ENCODE data around the gene TPBGL. TPM values are rescaled to one million over a fixed set of nuclear protein-coding genes. Genes with fewer than 3 reads are reported as not detected.

Gene TPBGL
- total RNA-seq, 4 donors from 2014 or later, result 0.29 to 2.8 (median 1.0) TPM; not detected in 1

GRCh38 chr11:75283391-75283931, 42.9 kb downstream of the TPBGL start:
- Histone ChIP-seq H3K36me3 (no peaks in the 10 kb centered on the region), H3K27ac (no peak overlapping the region), H3K9me3 (no peaks in the 10 kb centered on the region), H3K4me1 (peaks cover 0 to 4% of the 10 kb centered on the region in 2 donors), H3K27me3 (no peaks in the 10 kb centered on the region), H3K4me3 (no peak overlapping the region)
- intact Hi-C loops (cut with DNase I; ENCODE audit: low total_unique reads), result loop anchor here (10.0 kb wide), 1 partner anchor 251 kb away; no protein-coding TSS in a partner anchor
- no peak for DNase-seq
- TF ChIP-seq CTCF (IDR thresholded peaks at IDR 0.05) (no peak), POLR2A (IDR thresholded peaks at IDR 0.05) (no peak)

- intact Hi-C loops (cut with DNase I; ENCODE audit: low total_unique reads), result loop anchor here (10.0 kb wide), 1 partner anchor 249 kb away; no protein-coding TSS in a partner anchor
- Histone ChIP-seq H3K4me3 (no peak overlapping the region), H3K9me3 (no peaks in the 10 kb centered on the region), H3K4me1 (no peaks in the 10 kb centered on the region), H3K36me3 (no peaks in the 10 kb centered on the region), H3K27ac (no peak overlapping the region), H3K27me3 (no peaks in the 10 kb centered on the region)
- TF ChIP-seq POLR2A (IDR thresholded peaks at IDR 0.05) (no peak), CTCF (IDR thresholded peaks at IDR 0.05) (no peak)
- no peak for DNase-seq
Measured at GRCh38 chr11:75285776-75286360, 45.3 kb downstream of the TPBGL start.

- Histone ChIP-seq H3K27ac (no peak overlapping the region), H3K4me1 (no peaks in the 10 kb centered on the region), H3K9me3 (no peaks in the 10 kb centered on the region), H3K36me3 (no peaks in the 10 kb centered on the region), H3K27me3 (no peaks in the 10 kb centered on the region), H3K4me3 (no peak overlapping the region)
- intact Hi-C loops (cut with DNase I; ENCODE audit: low total_unique reads), result loop anchor here (10.0 kb wide), 1 partner anchor 248 kb away; no protein-coding TSS in a partner anchor
- TF ChIP-seq CTCF (IDR thresholded peaks at IDR 0.05) (no peak), POLR2A (IDR thresholded peaks at IDR 0.05) (no peak)
- no peak for DNase-seq
Measured at GRCh38 chr11:75286826-75287465, 46.4 kb downstream of the TPBGL start.

GRCh38 chr11:75287579-75287978, 47.0 kb downstream of the TPBGL start:
- Histone ChIP-seq H3K4me1 (no peaks in the 10 kb centered on the region), H3K36me3 (no peaks in the 10 kb centered on the region), H3K9me3 (no peaks in the 10 kb centered on the region), H3K27ac (no peak overlapping the region), H3K27me3 (no peaks in the 10 kb centered on the region), H3K4me3 (no peak overlapping the region)
- no peak for TF ChIP-seq CTCF (IDR thresholded peaks at IDR 0.05)
- no peak for DNase-seq
- intact Hi-C loops (cut with DNase I; ENCODE audit: low total_unique reads), result loop anchor here (10.0 kb wide), 1 partner anchor 247 kb away; no protein-coding TSS in a partner anchor

- no peaks in the 10 kb centered on the region for H3K27me3 ChIP-seq
- H3K27ac ChIP-seq, result no peak overlapping the region
- H3K4me1 ChIP-seq, result no peaks in the 10 kb centered on the region
- H3K9me3 ChIP-seq, result no peaks in the 10 kb centered on the region
- H3K4me3 ChIP-seq, result no peak overlapping the region
- TF ChIP-seq CTCF (IDR thresholded peaks at IDR 0.05) (no peak), POLR2A (IDR thresholded peaks at IDR 0.05) (no peak)
- DNase-seq, result no peak
- intact Hi-C loops (cut with DNase I; ENCODE audit: low total_unique reads), result loop anchor here (10.0 kb wide), 1 partner anchor 245 kb away; no protein-coding TSS in a partner anchor
- H3K36me3 ChIP-seq, result no peaks in the 10 kb centered on the region
Measured at GRCh38 chr11:75289511-75289760, 48.9 kb downstream of the TPBGL start.
